ENCODE data around the gene C16orf90. TPM values are rescaled to one million over a fixed set of nuclear protein-coding genes. Genes with fewer than 3 reads are reported as not detected.
"Not testable (repeated sequence)": the region's sequence is repeated elsewhere in the genome, so short reads cannot be mapped to it uniquely, and the experiment has no call there.

C16orf90 gene
- total RNA-seq, 2 experiments from 2014 or later: not detected

- Mint-ChIP-seq H3K4me1 (ENCODE audit: low read depth) (no peaks in the 10 kb centered on the region), H3K27me3 (no peaks in the 10 kb centered on the region), H3K9me3 (no peaks in the 10 kb centered on the region), H3K4me3 (no peak overlapping the region), H3K36me3 (ENCODE audit: low read depth) (peaks cover 80% of the 10 kb centered on the region), H3K27ac (no peak overlapping the region)
- intact Hi-C loops (cut with DNase I, micrococcal nuclease): no loop called here
- Histone ChIP-seq H3K27ac (ENCODE audit: low read depth in 1 of 2, low read length in 2 of 2) (no peak overlapping the region), H3K36me3 (ENCODE audit: insufficient read depth, low read length) (peaks cover 57% of the 10 kb centered on the region), H3K4me1 (ENCODE audit: insufficient read depth, low read length) (peaks cover 3% of the 10 kb centered on the region), H3K9me3 (ENCODE audit: control insufficient read depth in 1 of 2, insufficient read depth in 1 of 2, low read length in 2 of 2) (no peaks in the 10 kb centered on the region), H3K4me3 (ENCODE audit: low read length) (no peak overlapping the region), H3K27me3 (ENCODE audit: control insufficient read depth in 1 of 2, insufficient read depth in 2 of 2, low read length in 2 of 2) (no peaks in the 10 kb centered on the region)
- no peak for DNase-seq
- TF ChIP-seq CTCF (IDR thresholded peaks at IDR 0.05): no peak
- CTCF ChIA-PET: no interaction called here
- ATAC-seq (ENCODE audit: poor library complexity): no peak
- POLR2A ChIA-PET: interaction anchor here (1.0 kb wide), 1 partner anchor 20 kb away, joined by 3 read pairs; no protein-coding TSS in a partner anchor
Observed at GRCh38 chr16:3529175-3529574, 33.9 kb upstream of the C16orf90 start.

- Mint-ChIP-seq H3K27me3 (no peaks in the 10 kb centered on the region), H3K9me3 (no peaks in the 10 kb centered on the region), H3K4me1 (ENCODE audit: low read depth) (no peaks in the 10 kb centered on the region), H3K36me3 (ENCODE audit: low read depth) (peaks cover 73% of the 10 kb centered on the region), H3K27ac (no peak overlapping the region), H3K4me3 (no peak overlapping the region)
- Histone ChIP-seq H3K27ac (ENCODE audit: low read depth in 1 of 2, low read length in 2 of 2) (no peak overlapping the region), H3K4me1 (ENCODE audit: insufficient read depth, low read length) (peaks cover 3% of the 10 kb centered on the region), H3K36me3 (ENCODE audit: insufficient read depth, low read length) (peaks cover 62% of the 10 kb centered on the region), H3K9me3 (ENCODE audit: control insufficient read depth in 1 of 2, insufficient read depth in 1 of 2, low read length in 2 of 2) (no peaks in the 10 kb centered on the region), H3K4me3 (ENCODE audit: low read length) (no peak overlapping the region), H3K27me3 (ENCODE audit: control insufficient read depth in 1 of 2, insufficient read depth in 2 of 2, low read length in 2 of 2) (no peaks in the 10 kb centered on the region)
- no peak for TF ChIP-seq CTCF (IDR thresholded peaks at IDR 0.05)
- no peak for ATAC-seq (ENCODE audit: poor library complexity)
- no peak for DNase-seq
- POLR2A ChIA-PET: no interaction called here
- CTCF ChIA-PET: interaction anchor here (0.5 kb wide), 1 partner anchor 1020 kb away, joined by 3 read pairs; no protein-coding TSS in a partner anchor
- intact Hi-C loops (cut with DNase I, micrococcal nuclease): no loop called here
Observed at GRCh38 chr16:3528406-3528805, 33.1 kb upstream of the C16orf90 start.

GRCh38 chr16:3527216-3527829 is 32.0 kb upstream of the C16orf90 start:
- H3K9me3 Mint-ChIP-seq; H3K27ac ChIP-seq (ENCODE audit: low read depth in 1 of 2, low read length in 2 of 2); H3K4me1 Mint-ChIP-seq (ENCODE audit: low read depth); H3K9me3 ChIP-seq (ENCODE audit: control insufficient read depth in 1 of 2, insufficient read depth in 1 of 2, low read length in 2 of 2); H3K27ac Mint-ChIP-seq; H3K27me3 ChIP-seq (ENCODE audit: control insufficient read depth in 1 of 2, insufficient read depth in 2 of 2, low read length in 2 of 2); ATAC-seq (ENCODE audit: poor library complexity); H3K4me1 ChIP-seq (ENCODE audit: insufficient read depth, low read length); H3K27me3 Mint-ChIP-seq; H3K4me3 ChIP-seq (ENCODE audit: low read length); H3K4me3 Mint-ChIP-seq: not testable (repeated sequence)
- TF ChIP-seq CTCF (IDR thresholded peaks at IDR 0.05): peak; percentile 65
- DNase-seq: peak in 11 of 14 experiments; percentile 32 to 61 (median 47)
- CTCF ChIA-PET: interaction anchor here (1.1 kb wide), 1 partner anchor 8 kb away, joined by 3 read pairs; no protein-coding TSS in a partner anchor
- peaks cover 59% of the 10 kb centered on the region for H3K36me3 ChIP-seq (ENCODE audit: insufficient read depth, low read length)
- H3K36me3 Mint-ChIP-seq (ENCODE audit: low read depth): peaks cover 76% of the 10 kb centered on the region
- intact Hi-C loops (cut with DNase I, micrococcal nuclease): loop anchor here (1.0 to 2.0 kb wide), 2 partner anchors 137 to 138 kb away; no protein-coding TSS in a partner anchor
- POLR2A ChIA-PET: interaction anchor here (1.4 kb wide), 1 partner anchor 18 kb away, joined by 4 read pairs; no protein-coding TSS in a partner anchor

All from CD4-positive, alpha-beta T cell (primary cell).